Nephron progenitor cell (in vitro differentiated cells): Measurements from ENCODE around the gene MAG.
A peak's percentile ranks its signal among the peaks of the same experiment; 100 is the strongest.

Experiments used
- DNase-seq: peaks from one replicate; pipeline ENCODE4 v3.0.0; 2021
- H3K27ac Mint-ChIP-seq: 2 replicates; pipeline ENCODE4 v1.8.0; 2021; ENCODE audit warnings: mild to moderate bottlenecking, moderate library complexity, mixed read lengths
- H3K27me3 Mint-ChIP-seq: 2 replicates; pipeline ENCODE4 v1.8.0; 2021; ENCODE audit warnings: mild to moderate bottlenecking, low read depth, mixed read lengths; ENCODE audit not compliant: poor library complexity
- H3K36me3 Mint-ChIP-seq: 2 replicates; pipeline ENCODE4 v1.8.0; 2021; ENCODE audit warnings: low read depth, mixed read lengths
- H3K4me1 Mint-ChIP-seq: 2 replicates; pipeline ENCODE4 v1.8.0; 2021; ENCODE audit warnings: mixed read lengths
- H3K4me3 Mint-ChIP-seq: 2 replicates; pipeline ENCODE4 v1.8.0; 2021; ENCODE audit warnings: mild to moderate bottlenecking, moderate library complexity, mixed read lengths
- H3K9me3 Mint-ChIP-seq: 2 replicates; pipeline ENCODE4 v1.8.0; 2021; ENCODE audit warnings: mild to moderate bottlenecking, moderate library complexity, mixed read lengths
- TF ChIP-seq, protein P1 (sequence below): fragments of 200-600 bp; sonication (generic); IDR thresholded peaks from 2 replicates; pipeline ENCODE4 v1.5.0; 2021; ENCODE audit warnings: antibody characterized with exemption

MAG gene

DNA sequence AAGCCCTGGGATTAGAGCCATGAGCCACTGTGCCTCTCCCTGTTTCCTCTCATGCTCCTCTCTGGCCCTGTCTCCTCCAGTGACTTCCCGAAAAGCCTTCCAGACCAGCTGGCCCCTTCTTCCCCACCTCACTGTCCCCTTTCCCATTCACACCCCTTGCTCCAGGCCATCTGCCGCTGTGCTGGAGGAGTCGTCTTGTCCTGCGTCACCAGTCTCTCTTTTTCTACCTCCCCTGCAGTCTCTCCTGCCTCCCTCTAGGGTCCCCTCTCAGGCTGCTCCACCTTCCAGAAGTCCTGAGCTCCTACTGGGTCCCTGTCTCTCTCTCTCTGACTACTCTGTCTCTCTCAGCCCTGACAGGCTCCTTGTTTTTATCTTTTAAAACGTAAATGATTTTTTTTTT, 50.5 kb downstream of the MAG start:
- Mint-ChIP-seq H3K9me3 (no peaks in the 10 kb centered on the region), H3K4me3 (no peak overlapping the region), H3K27ac (peak overlapping the region; percentile 53), H3K4me1 (peaks cover 36% of the 10 kb centered on the region), H3K36me3 (no peaks in the 10 kb centered on the region), H3K27me3 (peaks cover 45% of the 10 kb centered on the region)
- DNase-seq, result no peak
- TF ChIP-seq, protein P1, sequence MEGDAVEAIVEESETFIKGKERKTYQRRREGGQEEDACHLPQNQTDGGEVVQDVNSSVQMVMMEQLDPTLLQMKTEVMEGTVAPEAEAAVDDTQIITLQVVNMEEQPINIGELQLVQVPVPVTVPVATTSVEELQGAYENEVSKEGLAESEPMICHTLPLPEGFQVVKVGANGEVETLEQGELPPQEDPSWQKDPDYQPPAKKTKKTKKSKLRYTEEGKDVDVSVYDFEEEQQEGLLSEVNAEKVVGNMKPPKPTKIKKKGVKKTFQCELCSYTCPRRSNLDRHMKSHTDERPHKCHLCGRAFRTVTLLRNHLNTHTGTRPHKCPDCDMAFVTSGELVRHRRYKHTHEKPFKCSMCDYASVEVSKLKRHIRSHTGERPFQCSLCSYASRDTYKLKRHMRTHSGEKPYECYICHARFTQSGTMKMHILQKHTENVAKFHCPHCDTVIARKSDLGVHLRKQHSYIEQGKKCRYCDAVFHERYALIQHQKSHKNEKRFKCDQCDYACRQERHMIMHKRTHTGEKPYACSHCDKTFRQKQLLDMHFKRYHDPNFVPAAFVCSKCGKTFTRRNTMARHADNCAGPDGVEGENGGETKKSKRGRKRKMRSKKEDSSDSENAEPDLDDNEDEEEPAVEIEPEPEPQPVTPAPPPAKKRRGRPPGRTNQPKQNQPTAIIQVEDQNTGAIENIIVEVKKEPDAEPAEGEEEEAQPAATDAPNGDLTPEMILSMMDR, result no peak

DNA sequence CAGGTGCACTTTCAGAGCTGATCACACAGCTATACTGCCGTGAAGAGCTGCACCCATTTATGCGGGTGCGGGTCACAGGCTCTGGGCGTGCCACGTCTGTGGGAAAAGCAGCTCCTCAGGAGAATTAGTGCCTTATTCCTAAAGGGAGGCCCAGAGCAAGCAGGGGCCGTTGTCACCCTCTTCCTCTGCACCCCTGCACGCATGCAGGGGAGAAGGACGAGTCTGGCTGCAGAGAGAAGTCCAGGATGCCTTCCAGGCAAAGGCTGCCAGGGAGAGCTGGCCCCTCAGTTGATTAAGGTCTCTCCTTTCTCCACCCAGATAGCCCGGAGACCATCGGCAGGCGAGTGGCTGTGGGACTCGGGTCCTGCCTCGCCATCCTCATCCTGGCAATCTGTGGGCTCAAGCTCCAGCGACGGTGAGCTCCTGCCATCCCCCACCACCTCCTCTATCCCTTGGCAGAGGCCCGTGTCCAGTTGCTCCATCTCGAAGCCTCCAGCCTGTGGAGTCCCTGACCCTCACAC, 52.6 kb downstream of the MAG start:
- peaks cover 49% of the 10 kb centered on the region for H3K27me3 Mint-ChIP-seq
- H3K4me3 Mint-ChIP-seq, result no peak overlapping the region
- TF ChIP-seq, protein P1, result no peak
- H3K36me3 Mint-ChIP-seq, result no peaks in the 10 kb centered on the region
- no peaks in the 10 kb centered on the region for H3K9me3 Mint-ChIP-seq
- no peak overlapping the region for H3K27ac Mint-ChIP-seq
- DNase-seq, result no peak
- H3K4me1 Mint-ChIP-seq, result peaks cover 50% of the 10 kb centered on the region

DNA sequence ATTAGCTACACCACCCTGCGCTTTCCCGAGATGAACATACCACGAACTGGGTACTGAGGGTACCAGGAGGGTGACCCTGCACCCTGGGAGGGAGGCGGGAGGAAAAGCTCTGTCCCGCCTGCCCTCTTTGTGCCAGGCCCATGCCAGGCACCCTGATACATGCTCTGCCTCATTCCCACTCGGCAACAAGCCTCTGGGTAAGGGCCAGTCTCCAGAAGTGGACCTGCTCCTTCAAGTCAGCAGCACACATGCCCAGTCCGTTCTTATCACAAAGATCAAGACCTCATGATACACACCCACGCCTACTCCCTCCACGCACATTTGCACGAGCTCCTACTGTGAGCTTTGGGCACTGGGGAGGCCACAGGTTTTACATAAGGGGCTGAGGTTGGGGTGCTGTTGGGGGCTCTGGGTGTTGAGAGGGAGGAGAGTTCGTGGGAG, 53.7 kb downstream of the MAG start:
- H3K36me3 Mint-ChIP-seq, result no peaks in the 10 kb centered on the region
- no peaks in the 10 kb centered on the region for H3K9me3 Mint-ChIP-seq
- no peak for DNase-seq
- TF ChIP-seq, protein P1, result no peak
- peaks cover 44% of the 10 kb centered on the region for H3K27me3 Mint-ChIP-seq
- H3K4me3 Mint-ChIP-seq, result no peak overlapping the region
- H3K27ac Mint-ChIP-seq, result no peak overlapping the region
- H3K4me1 Mint-ChIP-seq, result peaks cover 60% of the 10 kb centered on the region

DNA sequence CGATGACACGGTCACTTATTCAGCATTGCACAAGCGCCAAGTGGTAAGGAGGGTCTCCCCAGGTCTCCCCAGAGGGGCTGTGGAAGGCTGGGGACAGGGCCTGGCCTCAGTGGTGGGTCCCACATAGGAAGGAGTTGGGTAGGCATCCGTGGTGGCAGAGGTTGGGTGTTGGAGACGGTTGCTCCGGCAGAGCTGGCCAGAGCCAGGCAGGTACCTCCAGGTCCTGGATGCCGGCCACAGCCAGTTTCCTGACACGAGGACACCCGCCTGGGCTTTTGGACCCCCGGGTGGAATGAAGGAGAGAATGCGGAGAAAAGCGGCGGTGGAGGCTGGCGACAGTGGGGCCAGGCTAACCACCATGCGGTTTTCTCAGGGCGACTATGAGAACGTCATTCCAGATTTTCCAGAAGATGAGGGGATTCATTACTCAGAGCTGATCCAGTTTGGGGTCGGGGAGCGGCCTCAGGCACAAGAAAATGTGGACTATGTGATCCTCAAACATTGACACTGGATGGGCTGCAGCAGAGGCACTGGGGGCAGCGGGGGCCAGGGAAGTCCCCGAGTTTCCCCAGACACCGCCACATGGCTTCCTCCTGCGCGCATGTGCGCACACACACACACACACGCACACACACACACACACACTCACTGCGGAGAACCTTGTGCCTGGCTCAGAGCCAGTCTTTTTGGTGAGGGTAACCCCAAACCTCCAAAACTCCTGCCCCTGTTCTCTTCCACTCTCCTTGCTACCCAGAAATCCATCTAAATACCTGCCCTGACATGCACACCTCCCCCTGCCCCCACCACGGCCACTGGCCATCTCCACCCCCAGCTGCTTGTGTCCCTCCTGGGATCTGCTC, 54.5 kb downstream of the MAG start:
- H3K4me3 Mint-ChIP-seq, result no peak overlapping the region
- H3K9me3 Mint-ChIP-seq, result no peaks in the 10 kb centered on the region
- no peaks in the 10 kb centered on the region for H3K36me3 Mint-ChIP-seq
- no peak for DNase-seq
- H3K27me3 Mint-ChIP-seq, result peaks cover 47% of the 10 kb centered on the region
- H3K4me1 Mint-ChIP-seq, result peaks cover 67% of the 10 kb centered on the region
- TF ChIP-seq, protein P1, result no peak
- H3K27ac Mint-ChIP-seq, result no peak overlapping the region

DNA sequence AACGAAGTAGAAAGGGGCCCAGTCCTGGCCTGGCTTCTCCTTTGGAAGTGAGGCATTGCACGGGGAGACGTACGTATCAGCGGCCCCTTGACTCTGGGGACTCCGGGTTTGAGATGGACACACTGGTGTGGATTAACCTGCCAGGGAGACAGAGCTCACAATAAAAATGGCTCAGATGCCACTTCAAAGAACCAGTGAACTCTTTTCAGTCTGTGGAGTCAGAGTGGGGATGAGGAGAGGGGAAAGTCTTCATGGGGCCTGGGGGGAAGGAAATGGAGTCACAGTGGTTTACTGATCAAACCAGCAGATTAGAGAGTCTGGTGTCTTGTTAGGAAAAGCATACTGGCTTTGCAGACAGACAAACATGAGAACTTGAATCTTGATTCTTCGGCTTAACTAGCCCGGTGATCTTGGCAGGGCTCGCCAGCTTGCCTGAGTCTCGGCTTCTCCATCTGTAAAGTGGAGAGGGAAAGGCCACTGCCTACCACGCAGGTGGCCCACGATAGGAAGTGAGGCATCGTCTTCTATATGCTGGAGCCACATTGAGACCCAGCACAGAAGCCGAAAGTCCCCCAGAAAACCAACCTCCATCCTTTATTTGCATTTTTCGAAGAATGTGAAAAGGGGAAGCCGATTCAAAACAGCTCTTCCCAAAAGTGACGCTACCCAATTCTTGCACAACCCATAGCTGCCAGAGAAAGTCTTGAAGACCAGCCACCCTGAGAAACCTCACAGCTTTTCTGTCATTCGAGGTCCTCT, 55.4 kb downstream of the MAG start, which contains the start of gene FFAR1:
FFAR1 (plus strand) TSS at position 732 of the 759 bp plus-strand sequence. CDS start 3,650 bp downstream, outside the sequence.
- Mint-ChIP-seq H3K9me3 (no peaks in the 10 kb centered on the region), H3K4me3 (no peak within 1 kb of the TSS), H3K36me3 (no peaks in the 10 kb centered on the region), H3K27ac (peak within 1 kb of the TSS; percentile 77), H3K4me1 (peaks cover 65% of the 10 kb centered on the region), H3K27me3 (peaks cover 47% of the 10 kb centered on the region)
- TF ChIP-seq, protein P1, result no peak
- DNase-seq, result no peak
